CD4-positive, alpha-beta T cell (primary cell): Measurements from ENCODE around the gene AMDHD1. TPM values are rescaled to one million over a fixed set of nuclear protein-coding genes. Genes with fewer than 3 reads are reported as not detected.

Experiments
- ATAC-seq: fragments of 200-7000 bp; cut with Tn5 transposase; one replicate; pipeline ENCODE4 v1.10.0; 2022; ENCODE audit warnings: mild to moderate bottlenecking; ENCODE audit not compliant: poor library complexity
- CTCF ChIA-PET: fragments of 350-600 bp; sonication (Branson Sonifier 250); formaldehyde crosslinking; loops from one replicate; lab custom pipeline; 2021; ENCODE audit warnings: antibody characterized with exemption, inconsistent platforms; lab: Charles Lee
- POLR2A ChIA-PET: fragments of 350-600 bp; sonication (Branson Sonifier 250); formaldehyde crosslinking; loops from one replicate; lab custom pipeline; 2021; ENCODE audit warnings: antibody characterized with exemption, inconsistent platforms; lab: Charles Lee
- DNase-seq, 14 experiments: peaks; one replicate each; pipeline ENCODE4 v3.0.0-alpha.2; 2013 to 2020; ENCODE audit warnings: mixed read lengths in 2 of 14
- H3K27ac ChIP-seq, 2 donors: one replicate each; pipeline versions ENCODE4 v1.5.1 to v1.7.0; 2013; ENCODE audit warnings: low read length in 2 of 2, low read depth in 1 of 2, mild to moderate bottlenecking in 1 of 2
- H3K27me3 ChIP-seq, 2 experiments: 1 replicate in 1 of 2; 2 replicates in 1 of 2; pipeline versions ENCODE4 v1.6.1 to v1.7.0; 2013; ENCODE audit warnings: low read length in 2 of 2, control low read depth in 1 of 2, mild to moderate bottlenecking in 1 of 2, moderate library complexity in 1 of 2; ENCODE audit not compliant: insufficient read depth in 2 of 2, control insufficient read depth in 1 of 2
- H3K36me3 ChIP-seq: one replicate; pipeline ENCODE4 v1.6.1; 2013; ENCODE audit warnings: low read length, control low read depth; ENCODE audit not compliant: insufficient read depth
- H3K4me1 ChIP-seq: one replicate; pipeline ENCODE4 v1.6.1; 2013; ENCODE audit warnings: low read length, control low read depth; ENCODE audit not compliant: insufficient read depth
- H3K4me3 ChIP-seq: one replicate; pipeline ENCODE4 v1.5.1; 2013; ENCODE audit warnings: mild to moderate bottlenecking, low read length, moderate library complexity
- H3K9me3 ChIP-seq, 2 experiments: 1 replicate in 1 of 2; 2 replicates in 1 of 2; pipeline versions ENCODE4 v1.6.1 to v1.7.0; 2013; ENCODE audit warnings: low read length in 2 of 2, mild to moderate bottlenecking in 2 of 2, control low read depth in 1 of 2, moderate library complexity in 1 of 2; ENCODE audit not compliant: control insufficient read depth in 1 of 2, insufficient read depth in 1 of 2
- H3K27ac Mint-ChIP-seq: one replicate; pipeline ENCODE4 v1.8.0; 2020; ENCODE audit warnings: mixed read lengths
- H3K27me3 Mint-ChIP-seq: one replicate; pipeline ENCODE4 v1.8.0; 2021; ENCODE audit warnings: mixed read lengths
- H3K36me3 Mint-ChIP-seq: one replicate; pipeline ENCODE4 v1.8.0; 2021; ENCODE audit warnings: low read depth, mixed read lengths
- H3K4me1 Mint-ChIP-seq: one replicate; pipeline ENCODE4 v1.8.0; 2021; ENCODE audit warnings: low read depth, mixed read lengths
- H3K4me3 Mint-ChIP-seq: one replicate; pipeline ENCODE4 v1.8.0; 2020; ENCODE audit warnings: mild to moderate bottlenecking, mixed read lengths
- H3K9me3 Mint-ChIP-seq: one replicate; pipeline ENCODE4 v1.8.0; 2020; ENCODE audit warnings: mixed read lengths
- intact Hi-C, 2 experiments: fragments of 100-400 bp; cut with DNase I in 1 of 2; cut with micrococcal nuclease in 1 of 2; formaldehyde crosslinking; loops; one replicate each; pipeline versions ENCODE4 v1.15.1 to v1.9.0; 2023 to 2025; cut with DNase I, micrococcal nuclease
- total RNA-seq, 174 experiments: library from RNA in 2 of 174; stranded (reverse) in 2 of 174; gene quantifications; one replicate each; pipeline ENCODE4 v1.2.3 and lab custom pipeline; 2021 to 2026
- TF ChIP-seq, protein P1 (sequence below): fragments of 200-600 bp; IDR thresholded peaks from one replicate; pipeline ENCODE4 v1.8.0; 2022; ENCODE audit warnings: antibody characterized with exemption, mild to moderate bottlenecking

The AMDHD1 gene
- total RNA-seq, 2 experiments from 2014 or later: 0.78 to 0.91 TPM

DNA sequence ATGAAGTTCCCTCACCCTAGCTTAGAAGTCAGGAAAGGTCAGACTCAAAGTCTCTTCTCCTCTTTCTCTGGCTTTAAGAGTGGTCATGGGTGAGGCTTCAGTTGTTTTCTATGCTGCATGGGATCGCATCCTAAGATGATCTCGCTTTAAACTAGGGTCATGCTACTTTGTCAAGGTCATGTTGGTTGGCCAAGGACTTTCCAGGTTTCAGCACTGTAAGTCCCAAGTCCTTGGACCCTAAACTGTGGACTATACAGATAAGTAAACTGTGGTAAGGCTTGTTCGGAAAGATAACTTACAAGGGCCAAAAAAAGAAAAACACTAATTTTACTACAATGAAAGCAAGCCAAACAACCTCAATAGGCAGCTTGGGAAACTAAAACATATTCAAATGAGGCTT, 35.6 kb downstream of the AMDHD1 start:
- Mint-ChIP-seq H3K27ac (no peak overlapping the region), H3K27me3 (no peaks in the 10 kb centered on the region), H3K36me3 (no peaks in the 10 kb centered on the region), H3K4me3 (no peak overlapping the region), H3K4me1 (no peaks in the 10 kb centered on the region), H3K9me3 (no peaks in the 10 kb centered on the region)
- ChIA-PET POLR2A (no interaction called here), CTCF (interaction anchor here (1.3 kb wide), 1 partner anchor 11 kb away, joined by 4 read pairs; no protein-coding TSS in a partner anchor)
- Histone ChIP-seq H3K36me3 (no peaks in the 10 kb centered on the region), H3K27ac (no peak overlapping the region), H3K4me1 (no peaks in the 10 kb centered on the region), H3K9me3 (no peaks in the 10 kb centered on the region), H3K4me3 (no peak overlapping the region), H3K27me3 (no peaks in the 10 kb centered on the region)
- TF ChIP-seq, protein P1, sequence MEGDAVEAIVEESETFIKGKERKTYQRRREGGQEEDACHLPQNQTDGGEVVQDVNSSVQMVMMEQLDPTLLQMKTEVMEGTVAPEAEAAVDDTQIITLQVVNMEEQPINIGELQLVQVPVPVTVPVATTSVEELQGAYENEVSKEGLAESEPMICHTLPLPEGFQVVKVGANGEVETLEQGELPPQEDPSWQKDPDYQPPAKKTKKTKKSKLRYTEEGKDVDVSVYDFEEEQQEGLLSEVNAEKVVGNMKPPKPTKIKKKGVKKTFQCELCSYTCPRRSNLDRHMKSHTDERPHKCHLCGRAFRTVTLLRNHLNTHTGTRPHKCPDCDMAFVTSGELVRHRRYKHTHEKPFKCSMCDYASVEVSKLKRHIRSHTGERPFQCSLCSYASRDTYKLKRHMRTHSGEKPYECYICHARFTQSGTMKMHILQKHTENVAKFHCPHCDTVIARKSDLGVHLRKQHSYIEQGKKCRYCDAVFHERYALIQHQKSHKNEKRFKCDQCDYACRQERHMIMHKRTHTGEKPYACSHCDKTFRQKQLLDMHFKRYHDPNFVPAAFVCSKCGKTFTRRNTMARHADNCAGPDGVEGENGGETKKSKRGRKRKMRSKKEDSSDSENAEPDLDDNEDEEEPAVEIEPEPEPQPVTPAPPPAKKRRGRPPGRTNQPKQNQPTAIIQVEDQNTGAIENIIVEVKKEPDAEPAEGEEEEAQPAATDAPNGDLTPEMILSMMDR: no peak
- intact Hi-C loops: no loop called here
- ATAC-seq: no peak
- DNase-seq: no peak

DNA sequence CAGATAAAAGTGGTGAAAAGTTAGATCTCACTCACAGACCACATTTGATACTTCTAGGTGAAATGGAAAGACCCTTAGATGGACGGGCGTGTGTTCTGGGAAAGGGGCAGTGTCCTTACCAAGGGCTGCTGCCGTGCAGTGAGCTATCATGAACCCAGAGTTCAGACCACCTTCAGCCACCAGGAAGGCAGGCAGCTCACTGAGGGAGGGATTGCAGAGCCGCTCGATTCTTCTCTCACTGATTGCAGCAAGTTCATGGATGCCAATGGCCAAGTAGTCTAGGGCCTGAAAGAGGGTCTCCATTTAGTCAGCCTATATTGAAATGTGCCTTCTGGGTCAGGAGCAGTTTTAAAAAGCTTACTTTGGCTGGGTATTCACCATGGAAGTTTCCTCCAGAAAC, 37.3 kb downstream of the AMDHD1 start:
- TF ChIP-seq, protein P1: no peak
- Histone ChIP-seq H3K27ac (no peak overlapping the region), H3K27me3 (no peaks in the 10 kb centered on the region), H3K36me3 (no peaks in the 10 kb centered on the region), H3K4me3 (no peak overlapping the region), H3K4me1 (no peaks in the 10 kb centered on the region), H3K9me3 (no peaks in the 10 kb centered on the region)
- DNase-seq (no peak), ATAC-seq (no peak)
- Mint-ChIP-seq H3K9me3 (no peaks in the 10 kb centered on the region), H3K4me1 (no peaks in the 10 kb centered on the region), H3K36me3 (no peaks in the 10 kb centered on the region), H3K4me3 (no peak overlapping the region), H3K27me3 (no peaks in the 10 kb centered on the region), H3K27ac (no peak overlapping the region)
- intact Hi-C loops: no loop called here
- ChIA-PET CTCF (no interaction called here), POLR2A (no interaction called here)

- H3K27me3 Mint-ChIP-seq: no peaks in the 10 kb centered on the region
- H3K4me1 Mint-ChIP-seq: no peaks in the 10 kb centered on the region
- Histone ChIP-seq H3K36me3 (no peaks in the 10 kb centered on the region), H3K27me3 (no peaks in the 10 kb centered on the region), H3K9me3 (no peaks in the 10 kb centered on the region), H3K27ac (no peak overlapping the region), H3K4me3 (no peak overlapping the region), H3K4me1 (no peaks in the 10 kb centered on the region)
- H3K36me3 Mint-ChIP-seq: no peaks in the 10 kb centered on the region
- no peak overlapping the region for H3K27ac Mint-ChIP-seq
- DNase-seq: no peak
- CTCF ChIA-PET: no interaction called here
- TF ChIP-seq, protein P1: no peak
- no peaks in the 10 kb centered on the region for H3K9me3 Mint-ChIP-seq
- intact Hi-C loops: no loop called here
- POLR2A ChIA-PET: no interaction called here
- H3K4me3 Mint-ChIP-seq: no peak overlapping the region
- ATAC-seq: no peak
Measured at GRCh38 chr12:95982602-95983001, 39.5 kb downstream of the AMDHD1 start.
